Loucy (cell line): Measurements from ENCODE around the gene KRT79.

Experiments used
- EZH2phosphoT487 ChIP-seq: fragments of 200-600 bp; IDR thresholded peaks from 2 replicates; pipeline ENCODE4 v1.6.1; 2018; ENCODE audit warnings: antibody characterized with exemption, mild to moderate bottlenecking, moderate library complexity, borderline replicate concordance
- TF ChIP-seq, protein P1 (sequence below): fragments of 200-600 bp; sonication (generic); conservative IDR thresholded peaks from 2 replicates; pipeline ENCODE4 v1.5.1; 2014; ENCODE audit warnings: mild to moderate bottlenecking, antibody characterized with exemption, low read length

DNA sequence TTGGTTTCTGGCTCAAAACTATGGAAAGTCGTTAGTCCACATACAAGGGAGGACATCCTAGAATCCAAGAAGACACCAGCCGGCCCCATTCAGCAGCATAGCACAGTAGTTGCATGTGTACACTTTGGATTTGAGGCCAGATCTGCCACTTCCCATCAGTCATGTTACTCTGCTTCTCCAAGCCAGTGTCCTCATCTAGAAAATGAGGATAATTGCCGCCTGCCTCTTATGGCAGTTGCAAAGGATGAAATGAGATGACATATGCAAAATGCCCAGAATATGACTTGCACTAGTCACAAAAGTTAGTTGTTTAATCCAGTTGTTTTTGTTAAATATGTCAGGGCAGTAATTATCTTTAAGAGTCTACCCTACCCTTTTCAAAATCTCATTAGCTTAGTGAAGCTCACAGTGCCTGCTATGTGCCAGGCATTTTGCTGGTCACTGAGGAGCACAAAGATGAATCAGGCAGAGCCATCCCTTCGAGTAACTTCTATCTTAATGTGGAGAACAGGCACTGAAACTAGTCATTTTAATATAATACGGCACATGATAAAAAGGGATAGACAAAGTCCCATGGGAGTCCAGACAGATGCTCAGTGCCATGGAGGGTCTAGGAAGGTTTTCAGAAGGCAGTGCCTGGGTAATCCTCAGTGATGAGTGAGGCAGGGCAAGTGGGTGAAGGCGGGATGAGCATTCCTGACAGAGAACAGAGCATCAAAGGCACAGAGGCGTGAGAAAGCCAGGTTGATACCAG lies 50.4 kb downstream of the KRT79 start:
- TF ChIP-seq EZH2phosphoT487: no peak
- TF ChIP-seq, protein P1, sequence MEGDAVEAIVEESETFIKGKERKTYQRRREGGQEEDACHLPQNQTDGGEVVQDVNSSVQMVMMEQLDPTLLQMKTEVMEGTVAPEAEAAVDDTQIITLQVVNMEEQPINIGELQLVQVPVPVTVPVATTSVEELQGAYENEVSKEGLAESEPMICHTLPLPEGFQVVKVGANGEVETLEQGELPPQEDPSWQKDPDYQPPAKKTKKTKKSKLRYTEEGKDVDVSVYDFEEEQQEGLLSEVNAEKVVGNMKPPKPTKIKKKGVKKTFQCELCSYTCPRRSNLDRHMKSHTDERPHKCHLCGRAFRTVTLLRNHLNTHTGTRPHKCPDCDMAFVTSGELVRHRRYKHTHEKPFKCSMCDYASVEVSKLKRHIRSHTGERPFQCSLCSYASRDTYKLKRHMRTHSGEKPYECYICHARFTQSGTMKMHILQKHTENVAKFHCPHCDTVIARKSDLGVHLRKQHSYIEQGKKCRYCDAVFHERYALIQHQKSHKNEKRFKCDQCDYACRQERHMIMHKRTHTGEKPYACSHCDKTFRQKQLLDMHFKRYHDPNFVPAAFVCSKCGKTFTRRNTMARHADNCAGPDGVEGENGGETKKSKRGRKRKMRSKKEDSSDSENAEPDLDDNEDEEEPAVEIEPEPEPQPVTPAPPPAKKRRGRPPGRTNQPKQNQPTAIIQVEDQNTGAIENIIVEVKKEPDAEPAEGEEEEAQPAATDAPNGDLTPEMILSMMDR: no peak
